ENCODE results near the gene KPTN.

Gene KPTN

DNA sequence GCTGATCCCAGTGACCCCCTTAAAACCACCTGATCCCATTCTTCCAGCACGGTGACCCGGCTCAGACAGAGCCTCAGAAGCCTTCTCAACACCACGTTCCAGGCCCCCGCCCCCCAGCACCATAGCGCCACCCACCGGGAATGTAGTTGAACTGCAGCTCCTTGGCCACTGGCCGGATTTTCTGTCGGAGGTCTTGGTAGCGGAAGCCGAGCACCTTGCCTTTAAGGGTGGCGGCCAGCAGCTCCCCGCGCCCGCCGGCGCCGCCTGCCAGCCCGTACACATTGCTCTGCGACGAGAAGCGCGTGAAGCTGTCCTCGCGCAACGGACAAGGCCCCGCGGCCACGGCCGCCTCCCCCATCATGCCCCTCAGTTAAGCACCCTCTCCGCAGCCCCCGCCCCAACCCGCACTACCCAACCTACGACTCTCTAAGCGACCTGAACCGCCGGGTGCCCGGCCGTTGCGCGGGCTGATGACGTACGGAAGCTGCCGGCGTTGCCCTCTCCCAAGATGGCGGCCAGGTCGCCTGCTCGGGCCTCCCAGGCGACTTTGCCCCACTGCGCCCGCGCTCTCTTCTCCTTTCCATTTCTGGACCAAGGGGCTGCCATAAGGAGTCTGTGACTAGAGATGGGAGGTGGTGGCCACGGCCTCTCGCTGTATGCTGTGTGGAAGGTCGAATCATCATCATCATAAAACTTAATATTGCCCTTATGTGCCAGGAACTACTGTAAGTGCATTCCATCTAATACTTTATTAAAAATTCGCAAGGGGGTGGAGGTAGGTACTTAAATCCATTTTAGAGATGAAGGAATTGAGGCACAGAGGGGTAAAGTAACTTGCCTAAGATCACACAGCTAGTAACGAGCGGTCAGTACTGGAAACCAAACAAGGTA lies at the start of gene KPTN:
Gene KPTN, minus strand, starts transcription at position 420 of the 891 bp plus-strand sequence. Its CDS starts 59 bp downstream, at position 361.
- DNase-seq (ENCODE audit: low read depth in 2 of 2): peak; percentile 87 to 91

DNA sequence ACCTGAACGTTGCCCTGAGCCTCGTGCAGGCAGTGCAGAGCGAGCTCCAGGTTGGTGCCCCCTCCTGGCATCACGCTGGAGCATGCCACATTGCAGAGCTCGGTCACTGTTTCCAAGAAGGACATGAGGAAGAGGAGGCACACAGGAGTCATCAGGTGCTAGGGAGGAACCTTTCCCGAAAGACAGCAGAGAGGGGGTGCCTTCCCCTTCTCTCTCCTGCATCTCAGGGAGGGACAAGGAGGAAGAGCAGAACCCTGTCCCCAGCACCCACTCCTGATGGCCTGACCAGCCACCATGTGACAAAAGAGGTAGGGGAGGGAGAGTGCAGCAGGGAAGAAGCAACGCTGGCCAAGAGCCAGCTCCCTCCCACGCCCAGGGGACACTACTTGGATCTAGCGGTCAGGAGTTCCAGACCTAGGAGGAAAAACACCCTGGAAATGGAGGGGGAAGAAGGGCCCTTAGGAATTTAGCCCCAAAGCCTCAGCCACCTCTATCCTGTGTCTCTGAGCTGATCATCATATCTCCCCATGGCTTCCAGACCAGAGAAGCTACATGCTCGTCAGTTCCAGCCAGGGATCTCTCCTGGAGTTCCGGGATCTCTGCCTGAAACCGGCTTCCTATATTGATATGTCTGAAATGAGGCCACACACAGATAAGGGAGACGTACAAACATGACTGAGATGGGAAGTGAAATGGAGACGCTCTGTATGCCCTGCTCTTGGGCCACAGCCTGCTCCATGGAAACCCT lies 47.8 kb upstream of the KPTN start:
- DNase-seq (ENCODE audit: low read depth in 2 of 2): no peak

DNA sequence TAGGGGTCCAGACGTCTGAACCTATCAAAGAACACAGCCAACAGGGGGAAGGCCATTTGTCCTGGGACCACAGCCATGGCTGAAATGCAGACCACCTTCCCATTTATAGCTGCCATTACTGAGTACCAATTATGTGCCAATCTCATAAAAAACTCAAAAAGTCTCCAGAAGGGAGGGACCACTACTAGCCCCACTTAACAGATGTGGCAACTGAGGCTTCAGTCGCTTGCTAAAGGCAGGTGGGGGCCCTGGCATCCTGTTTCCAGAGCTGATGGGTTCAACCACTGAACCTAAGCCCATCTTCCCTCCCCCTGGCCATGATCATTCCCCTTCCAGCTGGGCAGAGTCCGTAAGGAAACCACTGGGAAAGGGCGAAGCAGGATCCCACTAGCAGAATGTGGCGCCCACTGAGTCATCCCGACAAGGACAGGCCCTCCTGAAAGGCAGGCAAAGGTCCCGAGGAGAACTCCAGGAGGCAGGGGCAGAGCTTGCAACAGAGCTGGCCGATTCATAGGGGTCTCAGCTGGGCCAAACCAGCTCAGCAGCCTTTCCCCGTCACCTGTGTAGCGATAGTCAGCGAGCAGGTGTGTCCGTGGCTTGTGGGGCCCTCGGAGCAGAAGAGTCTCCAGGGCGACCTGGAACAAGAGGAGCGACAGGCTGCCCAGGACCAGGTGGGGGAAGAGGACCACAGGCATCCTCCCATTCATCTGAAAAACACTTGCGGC lies 45.2 kb upstream of the KPTN start:
- DNase-seq (ENCODE audit: low read depth in 2 of 2): no peak

DNA sequence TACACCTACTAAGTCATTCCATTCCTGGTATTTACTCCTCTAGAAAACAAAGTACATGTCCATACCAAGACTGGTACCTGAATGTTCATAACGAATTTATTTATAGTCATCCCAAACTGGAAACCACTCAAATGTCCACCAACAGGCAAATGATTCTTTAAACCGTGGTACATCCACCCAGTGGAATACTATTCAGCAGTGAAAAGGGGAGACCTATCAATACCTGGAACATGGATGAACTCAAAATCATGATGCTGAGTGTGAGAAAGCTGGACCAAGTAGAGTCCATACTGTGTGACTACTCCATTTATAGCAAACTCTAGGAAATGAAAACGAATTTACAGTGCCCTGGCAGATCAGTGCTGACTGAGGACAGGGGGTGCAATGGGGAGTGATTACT lies 42.8 kb upstream of the KPTN start:
- no peak for DNase-seq (ENCODE audit: low read depth in 2 of 2)

DNA sequence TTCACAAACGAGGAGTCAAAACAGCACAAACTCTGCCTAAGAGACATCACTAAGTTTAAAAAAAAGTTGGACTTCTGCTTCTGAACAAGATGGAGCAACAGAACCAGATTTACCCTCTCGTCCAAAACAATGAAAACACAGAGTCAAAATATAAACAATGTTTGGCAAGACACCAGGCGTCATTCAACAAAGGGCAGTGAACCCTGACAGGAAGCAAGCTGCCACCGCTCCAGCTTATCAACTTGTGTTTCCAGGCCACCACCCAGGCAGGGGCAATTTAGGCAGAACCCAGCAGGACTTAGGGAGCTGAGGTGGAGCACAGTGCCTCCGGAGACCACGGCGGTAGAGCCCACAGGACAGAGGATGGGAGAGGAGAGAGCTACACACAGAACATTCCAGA lies 39.5 kb upstream of the KPTN start:
- DNase-seq (ENCODE audit: low read depth in 2 of 2): no peak

DNA sequence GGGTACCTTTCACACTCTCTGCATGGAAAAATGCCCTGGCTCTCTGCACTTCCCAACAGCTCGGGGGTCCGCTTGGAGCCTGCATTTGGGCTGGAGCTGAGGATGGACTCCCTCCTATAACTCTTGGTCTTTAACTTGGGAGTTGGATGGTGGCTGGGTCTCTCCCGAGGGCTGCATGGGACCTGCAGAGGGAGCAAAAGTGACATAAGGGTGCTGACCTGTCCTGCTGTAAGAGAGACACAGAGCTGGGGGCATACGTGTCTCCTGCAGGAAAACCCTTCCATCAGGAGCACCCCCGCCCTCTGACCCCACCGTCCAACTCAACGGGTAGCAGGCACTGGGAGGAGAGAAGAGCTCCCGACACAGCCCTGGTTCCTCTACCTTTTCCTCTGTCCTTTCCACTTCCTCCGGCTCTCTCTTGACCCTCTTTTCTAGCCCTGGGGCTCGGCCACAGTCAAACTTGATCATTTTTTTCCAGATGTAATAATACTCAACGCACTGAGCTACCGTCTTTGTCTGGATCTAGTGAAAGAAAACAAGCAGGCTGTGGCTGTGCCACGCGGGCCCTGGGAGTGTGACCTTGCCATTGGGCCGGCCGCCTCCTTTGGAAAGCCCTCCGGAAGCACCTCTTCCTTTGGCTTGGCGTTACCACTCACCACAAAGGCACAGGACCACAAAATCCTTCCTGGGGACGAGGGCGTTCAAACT lies 37.6 kb upstream of the KPTN start:
- DNase-seq (ENCODE audit: low read depth in 2 of 2): no peak

DNA sequence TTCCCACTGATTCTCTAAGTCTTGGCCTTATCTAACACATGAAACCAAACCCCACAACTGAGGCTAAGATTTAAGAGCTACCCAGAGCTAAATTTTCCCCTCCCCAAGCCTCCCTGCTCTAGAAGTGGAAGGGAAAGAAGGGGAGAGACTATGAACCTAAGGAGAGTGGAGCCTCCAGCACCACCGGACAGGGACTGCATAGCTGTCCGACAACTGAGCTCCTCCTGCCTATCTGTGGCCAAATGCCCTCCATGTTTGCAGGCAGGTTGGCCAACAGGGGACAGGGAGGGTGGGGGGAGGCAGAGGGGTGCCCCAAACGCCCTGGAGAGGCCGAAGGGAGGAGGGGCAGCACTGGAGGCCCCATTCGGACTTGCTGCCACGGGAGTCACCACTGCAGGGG lies 36.8 kb upstream of the KPTN start:
- no peak for DNase-seq (ENCODE audit: low read depth in 2 of 2)

DNA sequence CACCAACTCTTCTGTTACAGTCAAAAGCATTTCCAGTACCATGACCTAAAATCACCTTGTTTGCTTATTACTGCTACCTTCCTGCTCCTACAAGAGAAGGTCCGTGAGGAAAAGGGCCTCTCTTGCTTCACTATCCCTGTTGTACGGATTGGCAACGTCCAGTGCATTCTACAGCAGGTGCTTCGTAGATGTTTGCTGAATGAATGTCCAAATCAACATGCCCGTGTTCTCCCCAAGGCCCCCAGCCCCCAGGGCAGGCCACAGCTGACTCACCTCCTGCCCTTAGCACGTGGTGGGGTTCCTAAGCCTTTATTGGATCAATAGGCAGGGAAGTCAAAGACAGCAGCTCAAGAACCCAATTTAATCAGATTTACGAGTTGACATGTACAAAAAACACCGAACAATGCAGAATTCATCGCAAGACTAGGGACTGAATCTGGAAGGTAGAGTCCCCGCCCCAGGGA lies 36.4 kb upstream of the KPTN start:
- DNase-seq (ENCODE audit: low read depth in 2 of 2): no peak

DNA sequence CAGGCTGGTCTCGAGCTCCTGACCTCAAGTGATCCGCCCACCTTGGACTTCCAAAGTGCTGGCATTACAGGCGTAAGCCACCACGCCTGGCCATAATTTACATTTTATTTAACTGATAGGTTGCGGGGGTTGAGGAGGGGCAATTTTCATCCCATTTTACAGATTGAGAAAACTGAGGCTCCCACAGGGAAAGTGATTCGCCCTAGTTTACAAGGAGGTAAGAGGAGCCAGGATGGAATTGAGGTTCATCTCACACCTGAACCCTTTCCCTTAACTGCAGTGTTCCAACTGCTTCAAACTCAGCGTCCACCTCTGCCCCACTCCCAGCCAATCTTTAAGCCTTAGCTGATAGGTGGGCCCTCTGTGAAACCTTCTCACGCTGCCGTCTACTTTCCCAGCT lies 34.8 kb upstream of the KPTN start:
- no peak for DNase-seq (ENCODE audit: low read depth in 2 of 2)

DNA sequence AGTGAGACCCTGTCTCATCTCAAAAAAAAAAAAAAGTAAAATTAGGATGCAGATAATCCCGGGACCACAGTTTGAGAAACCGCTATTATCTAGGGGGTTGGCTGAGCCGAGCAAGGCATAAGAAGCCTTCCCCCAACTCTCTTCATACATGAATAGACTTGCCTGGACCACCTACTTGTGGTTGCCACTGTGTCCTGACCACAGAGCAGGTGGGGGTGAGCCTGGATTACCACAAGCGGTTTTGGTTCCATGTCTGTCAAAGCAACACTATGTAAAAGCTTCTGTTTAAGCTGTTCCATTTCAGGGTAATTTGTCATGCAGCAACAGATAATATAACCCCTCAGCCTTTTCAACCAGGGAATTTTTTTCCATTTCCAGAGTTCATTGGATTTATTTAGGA lies 34.1 kb upstream of the KPTN start:
- DNase-seq (ENCODE audit: low read depth in 2 of 2): peak; percentile 13 to 32

DNA sequence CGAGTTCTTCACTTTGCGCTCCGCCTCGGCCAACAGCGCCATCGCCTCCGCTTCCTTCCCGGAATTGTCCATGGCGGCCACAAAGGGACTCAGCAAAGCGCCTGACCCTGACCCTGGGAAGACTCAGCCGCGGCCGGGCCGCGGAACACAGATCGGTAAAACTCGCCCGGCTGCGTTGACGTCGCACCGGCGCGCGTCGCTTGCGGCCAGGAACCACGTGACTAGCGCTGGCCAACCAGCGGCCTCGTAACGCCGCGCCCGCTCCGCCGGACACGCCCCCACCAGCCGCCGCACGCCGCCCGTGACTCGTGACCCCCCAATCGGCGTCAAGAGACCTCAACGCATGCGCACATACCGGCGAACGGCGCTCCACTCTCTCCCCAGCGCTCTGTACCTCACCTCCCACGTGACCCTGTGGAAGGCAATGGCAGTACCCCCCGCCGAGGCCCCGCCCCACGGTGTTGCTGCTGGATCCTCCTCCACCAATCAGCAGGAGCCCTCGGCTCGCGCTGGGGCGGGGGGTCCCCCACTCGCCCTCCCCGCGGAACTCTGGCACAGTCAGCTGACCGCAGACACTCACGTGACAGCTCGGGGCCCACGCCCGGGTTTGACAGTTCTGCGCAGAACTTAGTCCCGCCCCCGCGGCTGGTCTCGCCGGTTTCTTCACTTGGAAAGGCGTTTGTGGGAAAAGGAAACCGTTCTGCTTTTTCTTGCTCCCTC lies 31.0 kb upstream of the KPTN start, which contains the start of gene NAPA:
Gene NAPA, minus strand, starts transcription at position 195 of the 720 bp plus-strand sequence. Its CDS starts 123 bp downstream, at position 72.
- DNase-seq (ENCODE audit: low read depth in 2 of 2): peak; percentile 100

DNA sequence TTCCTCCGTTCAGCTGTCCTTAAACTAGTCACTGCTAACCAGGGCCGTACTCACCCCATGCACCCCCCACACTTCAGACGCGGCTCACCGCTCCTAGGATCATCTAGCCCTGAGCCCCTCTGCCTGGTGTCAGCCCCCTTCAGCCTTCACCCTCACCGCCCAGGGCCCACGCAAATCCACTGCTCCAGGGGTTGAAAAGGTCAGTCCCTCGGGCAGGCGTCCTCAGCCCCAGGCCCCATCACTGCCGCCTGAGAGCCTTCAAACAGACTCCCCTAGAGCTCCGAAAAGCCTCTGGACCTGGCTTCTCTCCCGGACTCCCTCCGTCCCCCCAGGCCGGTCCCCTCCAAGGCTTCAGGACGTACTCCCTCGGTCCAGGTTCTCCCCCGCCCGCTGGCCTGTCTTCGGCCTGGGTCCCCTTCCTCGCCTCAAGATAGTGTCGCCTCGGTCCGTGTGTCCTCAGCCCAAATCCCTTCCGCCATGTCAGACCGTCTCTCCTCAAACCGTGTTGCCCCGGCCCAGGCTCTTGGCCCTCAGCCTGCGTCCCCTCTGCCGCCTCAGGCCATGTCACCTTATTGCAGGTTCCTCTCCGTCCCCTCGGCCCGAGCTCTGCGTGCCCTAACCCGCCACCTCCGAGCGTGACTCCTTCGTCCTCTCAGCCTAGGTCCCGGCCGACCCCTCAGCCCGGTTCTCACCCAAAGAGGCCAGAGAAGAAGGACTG lies 30.3 kb upstream of the KPTN start:
- peak in 1 of 2 donors; percentile 15 for DNase-seq (ENCODE audit: low read depth in 2 of 2)

DNA sequence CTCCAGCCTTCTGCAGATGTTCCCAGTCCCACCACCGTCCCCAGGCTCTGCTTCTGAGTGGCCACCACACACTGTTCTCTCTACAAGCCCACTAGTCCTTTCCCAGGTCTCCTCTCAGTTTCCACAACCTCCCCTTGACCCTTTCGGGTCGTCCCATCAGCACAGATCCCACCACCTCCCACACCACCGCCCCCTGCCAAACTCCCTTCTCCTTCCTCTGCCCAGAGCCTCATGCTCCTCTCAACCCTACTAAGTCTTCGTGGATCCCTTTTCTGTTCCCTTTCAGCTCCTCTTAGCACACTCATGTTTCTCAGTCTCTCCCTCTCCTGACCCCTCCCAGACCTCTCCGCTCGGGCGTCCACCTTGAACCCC lies 28.9 kb upstream of the KPTN start:
- no peak for DNase-seq (ENCODE audit: low read depth in 2 of 2)

DNA sequence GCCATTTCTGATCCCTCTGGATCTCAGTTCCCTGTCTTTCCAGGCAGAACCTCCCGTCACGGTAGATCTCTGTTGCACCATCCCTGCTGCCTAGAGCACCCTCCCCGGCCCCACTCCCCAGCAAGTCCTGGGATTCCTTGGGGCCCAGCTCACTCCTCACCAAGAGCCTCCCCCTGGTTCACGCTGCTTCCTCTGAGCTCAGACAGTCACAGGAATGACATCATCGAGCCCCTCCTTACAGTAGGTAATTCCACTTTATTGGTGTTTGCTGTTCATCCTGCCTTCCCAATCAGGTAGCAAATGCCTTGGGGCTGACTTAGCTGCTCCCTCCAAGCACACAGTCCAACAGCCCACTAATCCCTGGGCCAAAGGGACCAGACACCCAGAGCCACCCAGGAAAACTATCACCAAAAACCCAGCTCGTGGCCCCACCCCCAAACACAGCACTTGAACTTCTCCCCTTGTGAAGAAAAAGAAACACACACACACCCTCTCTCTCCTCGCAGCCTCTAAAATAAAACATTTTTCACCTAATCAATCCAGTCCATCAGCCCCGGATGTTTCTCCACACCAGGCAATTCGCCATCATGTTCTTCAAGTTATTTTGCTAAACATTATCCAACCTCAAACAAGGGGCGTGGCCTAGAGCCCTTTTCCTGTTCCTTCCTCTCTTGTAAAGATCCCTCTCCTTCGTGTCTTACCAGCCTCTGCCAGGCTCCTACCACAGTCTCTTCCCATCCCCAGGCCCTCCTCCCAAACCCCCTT lies 28.3 kb upstream of the KPTN start:
- no peak for DNase-seq (ENCODE audit: low read depth in 2 of 2)

DNA sequence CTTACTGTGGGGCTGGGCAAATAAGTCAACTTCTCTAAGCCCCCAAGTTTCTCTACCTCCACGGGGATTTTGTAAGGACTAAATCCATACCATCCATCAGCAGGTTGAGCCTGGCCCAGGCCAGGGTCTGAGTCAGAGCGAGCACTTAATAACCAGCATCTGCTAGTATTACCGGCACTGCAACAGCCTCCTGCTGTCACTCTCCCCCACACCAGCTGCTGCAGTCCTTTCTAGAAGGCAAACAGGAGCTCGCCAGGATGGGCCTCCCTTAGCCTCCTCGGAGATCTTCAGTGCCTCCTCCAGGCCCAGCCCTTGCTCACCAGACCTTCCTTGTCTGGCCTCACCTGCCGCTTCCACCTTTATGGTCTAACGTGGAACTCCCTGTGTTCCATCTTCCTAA lies 27.7 kb upstream of the KPTN start:
- DNase-seq (ENCODE audit: low read depth in 2 of 2): no peak

DNA sequence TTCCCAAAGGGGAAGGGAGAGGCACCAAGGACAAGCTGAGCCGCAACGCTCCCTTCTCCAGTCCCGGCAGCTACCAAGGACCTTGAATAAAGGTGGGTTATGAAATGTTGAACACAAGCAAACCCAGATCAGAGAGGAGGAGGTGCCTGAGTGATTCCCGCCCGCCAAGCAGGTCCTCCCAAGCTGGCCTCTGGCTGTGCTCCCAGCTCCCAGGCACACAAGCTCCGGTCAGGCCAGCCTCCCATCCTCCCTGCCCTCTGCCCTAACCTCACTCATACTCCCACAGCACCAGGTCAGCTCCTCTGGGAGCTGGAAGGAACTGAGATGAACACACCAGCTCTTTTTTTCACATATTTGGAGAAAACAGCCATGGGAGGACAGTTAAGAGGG lies 27.1 kb upstream of the KPTN start:
- DNase-seq (ENCODE audit: low read depth in 2 of 2): no peak

DNA sequence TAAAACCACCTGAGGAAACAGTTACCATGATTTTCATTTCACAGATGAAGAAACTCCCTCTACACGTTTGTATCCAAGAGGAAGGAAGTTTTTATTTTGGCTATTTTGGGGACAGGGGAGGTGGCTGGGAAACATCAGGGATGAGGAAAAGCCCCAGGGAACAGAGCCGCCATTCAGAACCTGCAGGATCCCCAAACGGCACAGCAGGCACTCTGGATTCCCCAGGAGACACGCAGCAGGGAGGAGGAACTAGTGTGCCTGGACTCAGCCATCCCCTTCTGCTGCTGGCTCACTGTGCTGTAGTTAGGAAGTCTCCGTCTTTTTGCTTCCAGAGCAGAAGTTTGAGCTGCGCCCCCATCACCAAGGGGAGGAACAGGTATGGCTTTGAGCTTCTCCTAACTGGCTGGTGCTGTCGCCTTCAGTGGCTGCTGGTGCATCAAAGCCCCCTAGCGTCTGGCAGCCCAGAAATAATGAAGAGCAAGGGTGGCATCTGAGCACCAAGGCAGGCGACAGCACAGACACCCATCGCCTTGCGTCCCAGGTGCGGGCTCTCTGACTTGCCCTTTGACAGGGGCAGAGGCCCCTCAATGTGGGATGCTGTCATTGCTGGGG lies 26.6 kb upstream of the KPTN start:
- no peak for DNase-seq (ENCODE audit: low read depth in 2 of 2)

DNA sequence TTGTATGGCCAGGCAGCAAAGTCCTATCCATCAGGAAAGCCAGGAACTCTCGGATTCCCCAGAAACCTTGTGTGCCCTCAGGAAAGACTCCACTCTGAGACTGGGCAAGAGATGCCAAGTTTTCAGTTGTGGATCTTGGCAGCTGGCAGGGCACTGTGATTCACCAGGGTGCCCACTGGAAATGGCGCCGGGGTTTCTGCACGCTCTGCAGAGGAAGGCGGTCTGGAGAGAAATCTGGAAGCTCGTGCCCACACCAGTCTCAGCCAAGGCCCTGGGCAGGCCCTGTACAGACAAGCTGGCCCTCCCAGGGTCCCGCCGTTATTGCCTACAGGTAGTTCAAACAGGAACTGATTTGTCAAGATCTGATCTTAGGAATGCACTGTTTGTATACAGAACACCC lies 26.0 kb upstream of the KPTN start:
- DNase-seq (ENCODE audit: low read depth in 2 of 2): no peak
